Breast epithelium (tissue), 3 donors: Measurements from ENCODE around the gene ARHGAP26.

Experiments
- POLR2A ChIP-seq: fragments of 450-650 bp; IDR thresholded peaks from one replicate; pipeline ENCODE4 v1.6.1; 2016; ENCODE audit warnings: antibody characterized with exemption, mild to moderate bottlenecking, moderate library complexity
- TF ChIP-seq, protein P1 (sequence below), 3 donors: fragments of 450-650 bp; IDR thresholded peaks; one replicate each; pipeline ENCODE4 v1.5.1; 2016 to 2017; ENCODE audit warnings: antibody characterized with exemption in 3 of 3, mild to moderate bottlenecking in 3 of 3, moderate library complexity in 3 of 3

DNA sequence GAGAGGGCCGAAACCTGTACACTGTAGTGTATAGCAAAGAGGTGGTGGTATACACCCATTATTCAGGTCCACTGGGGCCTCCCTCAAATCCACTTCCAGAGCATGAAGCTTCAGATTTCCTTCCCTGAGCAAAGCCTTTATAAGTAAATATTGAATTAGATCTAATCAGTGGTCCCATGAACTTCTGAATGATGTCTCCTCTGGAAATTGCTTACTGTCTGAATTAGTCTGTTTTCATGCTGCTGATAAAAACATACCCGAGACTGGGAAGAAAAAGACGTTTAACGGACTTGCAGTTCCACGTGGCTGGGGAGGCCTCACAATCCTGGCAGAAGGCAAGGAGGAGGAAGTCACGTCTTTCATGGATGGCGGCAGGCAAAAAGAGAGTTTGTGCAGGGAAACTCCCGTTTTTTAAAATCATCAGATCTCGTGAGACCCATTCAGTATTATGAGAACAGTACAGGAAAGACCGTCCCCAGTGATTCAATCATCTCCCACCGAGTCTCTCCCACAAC is 439.8 kb downstream of the ARHGAP26 start:
- TF ChIP-seq, protein P1, sequence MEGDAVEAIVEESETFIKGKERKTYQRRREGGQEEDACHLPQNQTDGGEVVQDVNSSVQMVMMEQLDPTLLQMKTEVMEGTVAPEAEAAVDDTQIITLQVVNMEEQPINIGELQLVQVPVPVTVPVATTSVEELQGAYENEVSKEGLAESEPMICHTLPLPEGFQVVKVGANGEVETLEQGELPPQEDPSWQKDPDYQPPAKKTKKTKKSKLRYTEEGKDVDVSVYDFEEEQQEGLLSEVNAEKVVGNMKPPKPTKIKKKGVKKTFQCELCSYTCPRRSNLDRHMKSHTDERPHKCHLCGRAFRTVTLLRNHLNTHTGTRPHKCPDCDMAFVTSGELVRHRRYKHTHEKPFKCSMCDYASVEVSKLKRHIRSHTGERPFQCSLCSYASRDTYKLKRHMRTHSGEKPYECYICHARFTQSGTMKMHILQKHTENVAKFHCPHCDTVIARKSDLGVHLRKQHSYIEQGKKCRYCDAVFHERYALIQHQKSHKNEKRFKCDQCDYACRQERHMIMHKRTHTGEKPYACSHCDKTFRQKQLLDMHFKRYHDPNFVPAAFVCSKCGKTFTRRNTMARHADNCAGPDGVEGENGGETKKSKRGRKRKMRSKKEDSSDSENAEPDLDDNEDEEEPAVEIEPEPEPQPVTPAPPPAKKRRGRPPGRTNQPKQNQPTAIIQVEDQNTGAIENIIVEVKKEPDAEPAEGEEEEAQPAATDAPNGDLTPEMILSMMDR (IDR thresholded peaks at IDR 0.05) = no peak
- TF ChIP-seq POLR2A = no peak
